IMR-90 (cell line): ENCODE results near the gene BICD2. TPM values are rescaled to one million over a fixed set of nuclear protein-coding genes. Genes with fewer than 3 reads are reported as not detected.

Source experiments
- ATAC-seq: fragments of 200-7000 bp; cut with Tn5 transposase; 2 replicates; pipeline ENCODE4 v1.9.1; 2020; ENCODE audit warnings: low read depth, mild to moderate bottlenecking, moderate library complexity
- BruUV-seq: library from RNA; stranded (reverse); fragments of 400-500 nt; replicated peaks from 2 replicates; lab custom pipeline; 2021; lab: Mats Ljungman, UMichigan
- CTCF ChIA-PET: fragments of 300-600 bp; formaldehyde crosslinking; extraction: SDS; loops from one replicate; lab custom pipeline; 2021; ENCODE audit warnings: antibody characterized with exemption; lab: Yijun Ruan, JAX
- POLR2A ChIA-PET: fragments of 300-600 bp; sonication (Branson Sonifier 250); formaldehyde crosslinking; loops from one replicate; lab custom pipeline; 2022; ENCODE audit warnings: antibody characterized with exemption; ENCODE audit not compliant: unreplicated experiment; lab: Charles Lee
- DNase-seq: peaks from one replicate; pipeline ENCODE4 v3.0.0; 2013
- H2AFZ ChIP-seq: replicated peaks from 2 replicates; pipeline ENCODE3; 2013; ENCODE audit warnings: low read length, mild to moderate bottlenecking; ENCODE audit not compliant: poor library complexity
- H2AK5ac ChIP-seq: 2 replicates; pipeline ENCODE4 v1.6.1; 2013; ENCODE audit warnings: low read depth, low read length, inconsistent platforms
- H2AK9ac ChIP-seq: replicated peaks from 2 replicates; pipeline ENCODE3; 2013; ENCODE audit warnings: mild to moderate bottlenecking, low read depth, low read length, moderate library complexity; ENCODE audit not compliant: poor library complexity
- H2BK120ac ChIP-seq: 2 replicates; pipeline ENCODE4 v1.6.1; 2013; ENCODE audit warnings: low read depth, low read length, inconsistent platforms
- H2BK15ac ChIP-seq: 3 replicates; pipeline ENCODE4 v1.6.1; 2013; ENCODE audit warnings: low read depth, low read length, inconsistent platforms
- H2BK20ac ChIP-seq: 2 replicates; pipeline ENCODE4 v1.6.1; 2013; ENCODE audit warnings: low read depth, mild to moderate bottlenecking, inconsistent platforms, low read length, moderate library complexity
- H2BK5ac ChIP-seq: 2 replicates; pipeline ENCODE4 v1.6.1; 2013; ENCODE audit warnings: mild to moderate bottlenecking, low read depth, low read length, inconsistent platforms; ENCODE audit not compliant: poor library complexity, severe bottlenecking
- H3K14ac ChIP-seq: replicated peaks from 2 replicates; pipeline ENCODE4 v1.6.1; 2013; ENCODE audit warnings: low read depth, low read length, inconsistent platforms
- H3K18ac ChIP-seq: 2 replicates; pipeline ENCODE4 v1.6.1; 2013; ENCODE audit warnings: low read depth, low read length, control low read depth
- H3K23ac ChIP-seq: 2 replicates; pipeline ENCODE4 v1.6.1; 2013; ENCODE audit warnings: low read depth, low read length, inconsistent platforms
- H3K27ac ChIP-seq: 2 replicates; pipeline ENCODE4 v1.5.1; 2013; ENCODE audit warnings: mild to moderate bottlenecking, control low read depth, low read length; ENCODE audit not compliant: insufficient read depth
- H3K27me3 ChIP-seq: 2 replicates; pipeline ENCODE4 v1.6.1; 2013; ENCODE audit warnings: low read length; ENCODE audit not compliant: control insufficient read depth, insufficient read depth
- H3K36me3 ChIP-seq: 2 replicates; pipeline ENCODE4 v1.6.1; 2013; ENCODE audit warnings: low read length, mixed read lengths; ENCODE audit not compliant: control insufficient read depth, insufficient read depth
- H3K4ac ChIP-seq: 2 replicates; pipeline ENCODE4 v1.6.1; 2013; ENCODE audit warnings: low read depth, low read length, inconsistent platforms
- H3K4me1 ChIP-seq: 2 replicates; pipeline ENCODE4 v1.6.1; 2013; ENCODE audit warnings: low read length, mixed read lengths; ENCODE audit not compliant: control insufficient read depth, insufficient read depth
- H3K4me2 ChIP-seq: 2 replicates; pipeline ENCODE4 v1.6.1; 2013; ENCODE audit warnings: low read depth, mild to moderate bottlenecking, control low read depth, low read length, moderate library complexity
- H3K4me3 ChIP-seq: 2 replicates; pipeline ENCODE4 v1.5.1; 2013; ENCODE audit warnings: low read depth, mild to moderate bottlenecking, control low read depth, low read length, moderate library complexity; ENCODE audit not compliant: insufficient read depth
- H3K56ac ChIP-seq: 2 replicates; pipeline ENCODE4 v1.6.1; 2013; ENCODE audit warnings: low read length, inconsistent platforms; ENCODE audit not compliant: insufficient read depth; ENCODE audit errors: extremely low read depth
- H3K79me1 ChIP-seq, 2 experiments: 2 replicates each; pipeline ENCODE4 v1.6.1; 2013; ENCODE audit warnings: low read length in 2 of 2, inconsistent platforms in 1 of 2, low read depth in 1 of 2
- H3K9ac ChIP-seq: 2 replicates; pipeline ENCODE4 v1.6.1; 2013; ENCODE audit warnings: low read depth, low read length, control low read depth
- H3K9me1 ChIP-seq: 2 replicates; pipeline ENCODE4 v1.6.1; 2013; ENCODE audit warnings: low read length, inconsistent platforms; ENCODE audit not compliant: insufficient read depth
- H3K9me3 ChIP-seq: 2 replicates; pipeline ENCODE4 v1.6.1; 2013; ENCODE audit warnings: low read length; ENCODE audit not compliant: control insufficient read depth, insufficient read depth
- H4K20me1 ChIP-seq: 2 replicates; pipeline ENCODE4 v1.6.1; 2013; ENCODE audit warnings: low read length, inconsistent platforms; ENCODE audit not compliant: insufficient read depth
- H4K5ac ChIP-seq: 2 replicates; pipeline ENCODE4 v1.6.1; 2013; ENCODE audit warnings: mild to moderate bottlenecking, low read depth, low read length, control low read depth
- H4K8ac ChIP-seq, 2 experiments: 2 replicates each; pipeline ENCODE4 v1.6.1; 2013; ENCODE audit warnings: low read depth in 2 of 2, low read length in 2 of 2, control low read depth in 1 of 2, inconsistent platforms in 1 of 2
- H4K91ac ChIP-seq: 2 replicates; pipeline ENCODE4 v1.6.1; 2013; ENCODE audit warnings: low read depth, low read length, inconsistent platforms; ENCODE audit not compliant: insufficient read depth
- BHLHE40 ChIP-seq: fragments of 150-350 bp; IDR thresholded peaks from 2 replicates; pipeline ENCODE4 v1.6.1; 2016; ENCODE audit warnings: mild to moderate bottlenecking, low read depth, low read length
- CEBPB ChIP-seq: IDR thresholded peaks from 2 replicates; pipeline ENCODE4 v1.6.1; 2012; ENCODE audit warnings: low read depth, low read length, improper control_type of control experiment
- FOS ChIP-seq: fragments of 150-350 bp; IDR thresholded peaks from 2 replicates; pipeline ENCODE4 v1.6.1; 2016; ENCODE audit warnings: low read depth, low read length
- MAFK ChIP-seq: IDR thresholded peaks from 2 replicates; pipeline ENCODE4 v1.6.1; 2012; ENCODE audit warnings: low read depth, low read length, improper control_type of control experiment
- MAZ ChIP-seq: IDR thresholded peaks from 2 replicates; pipeline ENCODE4 v1.6.1; 2012; ENCODE audit warnings: low read depth, mild to moderate bottlenecking, low read length, improper control_type of control experiment, moderate library complexity, borderline replicate concordance
- MXI1 ChIP-seq: IDR thresholded peaks from 2 replicates; pipeline ENCODE4 v1.6.1; 2012; ENCODE audit warnings: low read depth, mild to moderate bottlenecking, low read length, moderate library complexity, borderline replicate concordance
- NFE2L2 ChIP-seq: fragments of 150-350 bp; IDR thresholded peaks from 2 replicates; pipeline ENCODE4 v1.6.1; 2016; ENCODE audit warnings: low read depth, mild to moderate bottlenecking, low read length
- POLR2A ChIP-seq: IDR thresholded peaks from 2 replicates; pipeline ENCODE4 v1.6.1; 2012; ENCODE audit warnings: mild to moderate bottlenecking, low read depth, low read length
- RAD21 ChIP-seq: IDR thresholded peaks from 2 replicates; pipeline ENCODE4 v1.6.1; 2012; ENCODE audit warnings: low read length, improper control_type of control experiment
- RCOR1 ChIP-seq: IDR thresholded peaks from 2 replicates; pipeline ENCODE4 v1.6.1; 2012; ENCODE audit warnings: mild to moderate bottlenecking, low read length, improper control_type of control experiment; ENCODE audit not compliant: insufficient replicate concordance
- RFX5 ChIP-seq: IDR thresholded peaks from 2 replicates; pipeline ENCODE4 v1.8.0; 2012; ENCODE audit warnings: low read depth, mild to moderate bottlenecking, low read length, moderate library complexity
- SMC3 ChIP-seq: fragments of 150-350 bp; IDR thresholded peaks from 2 replicates; pipeline ENCODE4 v1.6.1; 2016; ENCODE audit warnings: low read depth, mild to moderate bottlenecking, antibody characterized with exemption, low read length, moderate library complexity
- WGBS, 2 experiments: methylation state at CpG; one replicate each; pipeline versions ENCODE4 v1.1.5 to v1.1.7; 2013; ENCODE audit warnings: missing lambda C conversion rate in 2 of 2; ENCODE audit not compliant: insufficient read length in 1 of 2; ENCODE audit errors: extremely low coverage in 2 of 2; 5-methylcytosine and 5-hydroxymethylcytosine counted together
- dilution Hi-C: fragments of 300-500 bp; cut with HindIII; formaldehyde crosslinking; loops from one replicate; pipeline ENCODE4 v1.14.3; 2018; ENCODE audit warnings: low sequenced_read_pairs; ENCODE audit not compliant: unreplicated experiment
- in situ Hi-C: fragments of 300-500 bp; cut with MboI; formaldehyde crosslinking; loops from 3 replicates; pipeline ENCODE4 v1.14.3; 2019; ENCODE audit warnings: low sequenced_read_pairs, inconsistent platforms, mixed read lengths
- intact Hi-C: fragments of 100-400 bp; cut with micrococcal nuclease; formaldehyde crosslinking; loops from 2 replicates; pipeline ENCODE4 v1.10.0; 2022
- polyA plus RNA-seq, 3 experiments: library from polyadenylated mRNA; depleted of rRNA; stranded (reverse); fragments of >200 nt; gene quantifications; 2 replicates each; pipeline ENCODE4 v1.2.3, GENCODE V29; 2012; ENCODE audit warnings: low replicate concordance in 1 of 3
- total RNA-seq: library from RNA; depleted of rRNA; stranded (reverse); fragments of >200 nt; gene quantifications from 2 replicates; pipeline ENCODE4 v1.2.3, GENCODE V29; 2012
- TF ChIP-seq, protein P1 (sequence below): fragments of 150-350 bp; IDR thresholded peaks from 2 replicates; pipeline ENCODE4 v1.6.1; 2016; ENCODE audit warnings: low read depth, mild to moderate bottlenecking, low read length, moderate library complexity, borderline replicate concordance
- TF ChIP-seq, protein P2 (sequence below): conservative IDR thresholded peaks from 2 replicates; pipeline ENCODE4 v1.5.1; 2012; ENCODE audit warnings: mild to moderate bottlenecking, low read depth, low read length, improper control_type of control experiment
- TF ChIP-seq, protein P3 (sequence below): fragments of 150-350 bp; IDR thresholded peaks from 2 replicates; pipeline ENCODE4 v1.6.1; 2017; ENCODE audit warnings: mild to moderate bottlenecking, antibody characterized with exemption, low read length, low read depth

The BICD2 gene
- total and polyA plus RNA-seq, 2 of the 4 experiments (the other 2 are of a cell fraction) = 21.5 to 35.7 TPM

DNA sequence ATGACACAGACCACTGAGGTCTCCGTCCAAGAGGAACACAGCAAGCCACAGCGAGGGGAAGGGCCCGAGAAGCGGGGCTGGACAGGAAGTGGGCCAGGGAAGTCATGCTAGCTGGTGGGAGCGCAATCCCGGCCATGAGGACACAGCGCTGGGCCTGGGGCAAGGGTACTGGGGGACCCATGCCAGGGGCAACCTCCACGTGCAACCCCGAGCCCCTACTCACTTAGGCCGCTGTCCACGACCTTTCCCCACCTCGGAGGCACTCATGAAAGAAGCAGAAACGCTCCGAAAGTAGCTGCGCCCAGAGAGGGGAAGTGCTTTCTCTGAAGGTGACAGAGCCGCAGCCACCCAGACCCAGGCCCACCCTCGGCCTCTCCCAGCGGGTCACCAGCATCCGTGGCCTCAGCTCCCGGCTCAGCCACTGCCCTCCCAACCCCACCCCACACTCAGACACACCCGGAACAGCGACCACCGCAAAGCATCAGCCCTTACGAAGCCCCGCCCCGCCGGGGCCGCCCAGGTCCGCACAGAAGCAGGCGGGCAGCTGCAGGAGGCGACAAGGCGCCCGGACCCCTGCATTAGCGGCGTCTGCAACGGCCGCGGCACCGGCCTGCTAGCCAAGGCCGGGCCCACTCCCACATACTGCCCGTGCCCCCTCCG, 782 bp downstream of the BICD2 start:
- Histone ChIP-seq H3K23ac (peak overlapping the region; percentile 81), H3K4ac (peak overlapping the region; percentile 54), H3K4me2 (peak overlapping the region; percentile 92), H2BK5ac (peak overlapping the region; percentile 79), H3K27me3 (no peaks in the 10 kb centered on the region; the same call in 1 of the 2 replicates), H3K4me3 (peak overlapping the region; percentile 97), H2BK15ac (no peak overlapping the region), H3K18ac (no peak overlapping the region), H3K14ac (peak overlapping the region; percentile 76; the same call in 1 of the 2 replicates), H3K56ac (peak overlapping the region; percentile 32), H2AFZ (peak overlapping the region; percentile 99), H3K9ac (peak overlapping the region; percentile 91), H4K8ac (peak overlapping the region; percentile 52 to 54; a peak in 2 of 4 replicates), H3K9me1 (peaks cover 36% of the 10 kb centered on the region), H2AK9ac (peak overlapping the region; percentile 93), H3K27ac (peak overlapping the region; percentile 83), H2BK20ac (no peak overlapping the region), H4K20me1 (peaks cover 51% of the 10 kb centered on the region), H3K36me3 (no peaks in the 10 kb centered on the region), H4K91ac (peak overlapping the region; percentile 22; the same call in 1 of the 2 replicates), H3K79me1 (peaks cover 27 to 56% of the 10 kb centered on the region in 2 experiments), H2AK5ac (peak overlapping the region; percentile 44), H3K4me1 (peaks cover 11% of the 10 kb centered on the region), H4K5ac (no peak overlapping the region), H3K9me3 (no peaks in the 10 kb centered on the region), H2BK120ac (no peak overlapping the region)
- BruUV-seq = no TSS peak
- WGBS, 2 experiments = 1% methylated on average over 17 of the region's 42 CpGs; no CpG with 5 or more reads in 1 of the 2 experiments
- in situ Hi-C loops = no loop called here
- CTCF ChIA-PET = no interaction called here
- DNase-seq (no peak), ATAC-seq (peak; percentile 3; the same call in 1 of the 2 replicates)
- dilution Hi-C loops = no loop called here
- intact Hi-C loops = loop anchor here (5.0 kb wide), 1 partner anchor 37 kb away; no protein-coding TSS in a partner anchor
- POLR2A ChIA-PET = no interaction called here
- TF ChIP-seq RAD21 (no peak), CEBPB (no peak), MAFK (no peak), NFE2L2 (no peak), SMC3 (no peak), MAZ (no peak), BHLHE40 (no peak), RCOR1 (no peak), POLR2A (no peak), FOS (no peak), RFX5 (no peak), MXI1 (no peak)
- TF ChIP-seq, protein P1, sequence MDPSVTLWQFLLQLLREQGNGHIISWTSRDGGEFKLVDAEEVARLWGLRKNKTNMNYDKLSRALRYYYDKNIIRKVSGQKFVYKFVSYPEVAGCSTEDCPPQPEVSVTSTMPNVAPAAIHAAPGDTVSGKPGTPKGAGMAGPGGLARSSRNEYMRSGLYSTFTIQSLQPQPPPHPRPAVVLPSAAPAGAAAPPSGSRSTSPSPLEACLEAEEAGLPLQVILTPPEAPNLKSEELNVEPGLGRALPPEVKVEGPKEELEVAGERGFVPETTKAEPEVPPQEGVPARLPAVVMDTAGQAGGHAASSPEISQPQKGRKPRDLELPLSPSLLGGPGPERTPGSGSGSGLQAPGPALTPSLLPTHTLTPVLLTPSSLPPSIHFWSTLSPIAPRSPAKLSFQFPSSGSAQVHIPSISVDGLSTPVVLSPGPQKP = no peak
- TF ChIP-seq, protein P2, sequence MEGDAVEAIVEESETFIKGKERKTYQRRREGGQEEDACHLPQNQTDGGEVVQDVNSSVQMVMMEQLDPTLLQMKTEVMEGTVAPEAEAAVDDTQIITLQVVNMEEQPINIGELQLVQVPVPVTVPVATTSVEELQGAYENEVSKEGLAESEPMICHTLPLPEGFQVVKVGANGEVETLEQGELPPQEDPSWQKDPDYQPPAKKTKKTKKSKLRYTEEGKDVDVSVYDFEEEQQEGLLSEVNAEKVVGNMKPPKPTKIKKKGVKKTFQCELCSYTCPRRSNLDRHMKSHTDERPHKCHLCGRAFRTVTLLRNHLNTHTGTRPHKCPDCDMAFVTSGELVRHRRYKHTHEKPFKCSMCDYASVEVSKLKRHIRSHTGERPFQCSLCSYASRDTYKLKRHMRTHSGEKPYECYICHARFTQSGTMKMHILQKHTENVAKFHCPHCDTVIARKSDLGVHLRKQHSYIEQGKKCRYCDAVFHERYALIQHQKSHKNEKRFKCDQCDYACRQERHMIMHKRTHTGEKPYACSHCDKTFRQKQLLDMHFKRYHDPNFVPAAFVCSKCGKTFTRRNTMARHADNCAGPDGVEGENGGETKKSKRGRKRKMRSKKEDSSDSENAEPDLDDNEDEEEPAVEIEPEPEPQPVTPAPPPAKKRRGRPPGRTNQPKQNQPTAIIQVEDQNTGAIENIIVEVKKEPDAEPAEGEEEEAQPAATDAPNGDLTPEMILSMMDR = no peak
- TF ChIP-seq, protein P3, sequence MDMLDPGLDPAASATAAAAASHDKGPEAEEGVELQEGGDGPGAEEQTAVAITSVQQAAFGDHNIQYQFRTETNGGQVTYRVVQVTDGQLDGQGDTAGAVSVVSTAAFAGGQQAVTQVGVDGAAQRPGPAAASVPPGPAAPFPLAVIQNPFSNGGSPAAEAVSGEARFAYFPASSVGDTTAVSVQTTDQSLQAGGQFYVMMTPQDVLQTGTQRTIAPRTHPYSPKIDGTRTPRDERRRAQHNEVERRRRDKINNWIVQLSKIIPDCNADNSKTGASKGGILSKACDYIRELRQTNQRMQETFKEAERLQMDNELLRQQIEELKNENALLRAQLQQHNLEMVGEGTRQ = no peak
